GM20000 (cell line): Measurements from ENCODE around the gene SLU7.
"Not testable (repeated sequence)": the region's sequence is repeated elsewhere in the genome, so short reads cannot be mapped to it uniquely, and the experiment has no call there.

Source experiments
- DNase-seq: peaks from one replicate; pipeline ENCODE4 v3.0.0; 2012; ENCODE audit warnings: low spot score
- CTCF ChIP-seq: IDR thresholded peaks from 2 replicates; pipeline ENCODE4 v1.5.1; 2012; ENCODE audit warnings: mild to moderate bottlenecking, control low read depth; ENCODE audit errors: extremely low read depth, missing control alignments

Gene SLU7

GRCh38 chr5:160441311-160441781 is 22.5 kb upstream of the SLU7 start:
- DNase-seq = no peak
- TF ChIP-seq CTCF = no peak

- peak; percentile 55 for TF ChIP-seq CTCF
- DNase-seq = peak; percentile 60
Observed at GRCh38 chr5:160439205-160439600, 20.3 kb upstream of the SLU7 start.

- DNase-seq = peak; percentile 44
- peak; percentile 95 for TF ChIP-seq CTCF
Observed at GRCh38 chr5:160438316-160439204, 19.7 kb upstream of the SLU7 start.

- TF ChIP-seq CTCF = no peak
- DNase-seq = no peak
Observed at GRCh38 chr5:160437271-160437670, 18.4 kb upstream of the SLU7 start.

- DNase-seq = not testable (repeated sequence)
Observed at GRCh38 chr5:160436661-160437060, 17.8 kb upstream of the SLU7 start.

GRCh38 chr5:160436017-160436416 is 17.1 kb upstream of the SLU7 start:
- no peak for DNase-seq

GRCh38 chr5:160435532-160435931 is 16.7 kb upstream of the SLU7 start:
- DNase-seq = no peak
- TF ChIP-seq CTCF = no peak

More at GRCh38 chr5:160436017-160436416, 17.1 kb upstream of the SLU7 start:
- no peak for TF ChIP-seq CTCF
